ENCODE results near the gene NR2F2.

NR2F2 gene

GRCh38 chr15:96344060-96344705 is 13.7 kb downstream of the NR2F2 start:
- DNase-seq: no peak

GRCh38 chr15:96344706-96345559 is 14.4 kb downstream of the NR2F2 start:
- DNase-seq: no peak

- DNase-seq: peak; percentile 36
These were observed 15.3 kb downstream of the NR2F2 start for GRCh38 chr15:96345560-96346399.

- no peak for DNase-seq
These were observed 16.0 kb downstream of the NR2F2 start for GRCh38 chr15:96346409-96346970.

- DNase-seq: no peak
These were observed 16.9 kb downstream of the NR2F2 start for GRCh38 chr15:96347181-96348111.

- DNase-seq: no peak
These were observed 17.9 kb downstream of the NR2F2 start for GRCh38 chr15:96348112-96349027.

- DNase-seq: no peak
These were observed 18.7 kb downstream of the NR2F2 start for GRCh38 chr15:96349034-96349856.

- no peak for DNase-seq
These were observed 19.6 kb downstream of the NR2F2 start for GRCh38 chr15:96349857-96350720.

- DNase-seq: no peak
These were observed 20.6 kb downstream of the NR2F2 start for GRCh38 chr15:96350934-96351724.

GRCh38 chr15:96351761-96352603 is 21.5 kb downstream of the NR2F2 start:
- DNase-seq: no peak

GRCh38 chr15:96352604-96353405 is 22.3 kb downstream of the NR2F2 start:
- no peak for DNase-seq

GRCh38 chr15:96353416-96353929 is 23.0 kb downstream of the NR2F2 start:
- no peak for DNase-seq

- DNase-seq: no peak
These were observed 23.6 kb downstream of the NR2F2 start for GRCh38 chr15:96353930-96354730.

- no peak for DNase-seq
These were observed 24.4 kb downstream of the NR2F2 start for GRCh38 chr15:96354731-96355567.

All from activated CD4-positive, alpha-beta T cell treated with anti-CD3 and anti-CD28 coated beads, Interleukin-10, Interleukin-2, amounts not matched to agents 100 ng/mL and 50 ng/mL, durations not matched to agents 16 hours and 8 hours (primary cell).